ENCODE data around the gene CREB3L1. TPM values are rescaled to one million over a fixed set of nuclear protein-coding genes. Genes with fewer than 3 reads are reported as not detected.

CREB3L1 gene
- total RNA-seq, 1 donor from 2014 or later = 6.1 TPM

GRCh38 chr11:46273511-46274205 is 3.8 kb upstream of the CREB3L1 start:
- DNase-seq = no peak
- Mint-ChIP-seq H3K27me3 (ENCODE audit: unreplicated experiment) (peaks cover 5% of the 10 kb centered on the region), H3K27ac (ENCODE audit: unreplicated experiment) (no peak overlapping the region), H3K9me3 (ENCODE audit: unreplicated experiment) (peaks cover 1% of the 10 kb centered on the region), H3K4me3 (ENCODE audit: unreplicated experiment) (no peak overlapping the region), H3K4me1 (ENCODE audit: low read depth, unreplicated experiment) (peaks cover 15% of the 10 kb centered on the region), H3K36me3 (ENCODE audit: unreplicated experiment) (no peaks in the 10 kb centered on the region)
- no peak for TF ChIP-seq CTCF (IDR thresholded peaks at IDR 0.05; ENCODE audit: partially characterized antibody, unreplicated experiment)

GRCh38 chr11:46275964-46276641 is 1.4 kb upstream of the CREB3L1 start:
- no peak for DNase-seq
- peaks cover 22% of the 10 kb centered on the region for H3K4me1 Mint-ChIP-seq (ENCODE audit: low read depth, unreplicated experiment)
- no peak for TF ChIP-seq CTCF (IDR thresholded peaks at IDR 0.05; ENCODE audit: partially characterized antibody, unreplicated experiment)
- peaks cover 7% of the 10 kb centered on the region for H3K27me3 Mint-ChIP-seq (ENCODE audit: unreplicated experiment)
- peaks cover 1% of the 10 kb centered on the region for H3K9me3 Mint-ChIP-seq (ENCODE audit: unreplicated experiment)
- H3K4me3 Mint-ChIP-seq (ENCODE audit: unreplicated experiment) = no peak overlapping the region
- H3K27ac Mint-ChIP-seq (ENCODE audit: unreplicated experiment) = no peak overlapping the region
- no peaks in the 10 kb centered on the region for H3K36me3 Mint-ChIP-seq (ENCODE audit: unreplicated experiment)

GRCh38 chr11:46277313-46277621 is 195 bp upstream of the CREB3L1 start:
- no peak for DNase-seq
- peaks cover 1% of the 10 kb centered on the region for H3K9me3 Mint-ChIP-seq (ENCODE audit: unreplicated experiment)
- H3K4me3 Mint-ChIP-seq (ENCODE audit: unreplicated experiment) = peak overlapping the region; percentile 90
- H3K27me3 Mint-ChIP-seq (ENCODE audit: unreplicated experiment) = peaks cover 9% of the 10 kb centered on the region
- H3K4me1 Mint-ChIP-seq (ENCODE audit: low read depth, unreplicated experiment) = peaks cover 25% of the 10 kb centered on the region
- H3K36me3 Mint-ChIP-seq (ENCODE audit: unreplicated experiment) = no peaks in the 10 kb centered on the region
- H3K27ac Mint-ChIP-seq (ENCODE audit: unreplicated experiment) = peak overlapping the region; percentile 70
- TF ChIP-seq CTCF (IDR thresholded peaks at IDR 0.05; ENCODE audit: partially characterized antibody, unreplicated experiment) = no peak

- TF ChIP-seq CTCF (IDR thresholded peaks at IDR 0.05; ENCODE audit: partially characterized antibody, unreplicated experiment) = peak; percentile 54
- Mint-ChIP-seq H3K27me3 (ENCODE audit: unreplicated experiment) (peaks cover 9% of the 10 kb centered on the region), H3K27ac (ENCODE audit: unreplicated experiment) (no peak overlapping the region), H3K4me1 (ENCODE audit: low read depth, unreplicated experiment) (peaks cover 21% of the 10 kb centered on the region), H3K36me3 (ENCODE audit: unreplicated experiment) (no peaks in the 10 kb centered on the region), H3K9me3 (ENCODE audit: unreplicated experiment) (peaks cover 1% of the 10 kb centered on the region), H3K4me3 (ENCODE audit: unreplicated experiment) (peak overlapping the region; percentile 84)
- DNase-seq = peak; percentile 76
Observed at GRCh38 chr11:46278387-46279125, 1.1 kb downstream of the CREB3L1 start.
